GM04503 (cell line): ENCODE measurements around the gene MAT2A.
A peak's percentile ranks its signal among the peaks of the same experiment; 100 is the strongest.
"Not testable (repeated sequence)": the region's sequence is repeated elsewhere in the genome, so short reads cannot be mapped to it uniquely, and the experiment has no call there.

Source experiments
- DNase-seq: peaks from one replicate; pipeline ENCODE4 v3.0.0-alpha.2; 2012; ENCODE audit warnings: low read depth

Gene MAT2A

DNA sequence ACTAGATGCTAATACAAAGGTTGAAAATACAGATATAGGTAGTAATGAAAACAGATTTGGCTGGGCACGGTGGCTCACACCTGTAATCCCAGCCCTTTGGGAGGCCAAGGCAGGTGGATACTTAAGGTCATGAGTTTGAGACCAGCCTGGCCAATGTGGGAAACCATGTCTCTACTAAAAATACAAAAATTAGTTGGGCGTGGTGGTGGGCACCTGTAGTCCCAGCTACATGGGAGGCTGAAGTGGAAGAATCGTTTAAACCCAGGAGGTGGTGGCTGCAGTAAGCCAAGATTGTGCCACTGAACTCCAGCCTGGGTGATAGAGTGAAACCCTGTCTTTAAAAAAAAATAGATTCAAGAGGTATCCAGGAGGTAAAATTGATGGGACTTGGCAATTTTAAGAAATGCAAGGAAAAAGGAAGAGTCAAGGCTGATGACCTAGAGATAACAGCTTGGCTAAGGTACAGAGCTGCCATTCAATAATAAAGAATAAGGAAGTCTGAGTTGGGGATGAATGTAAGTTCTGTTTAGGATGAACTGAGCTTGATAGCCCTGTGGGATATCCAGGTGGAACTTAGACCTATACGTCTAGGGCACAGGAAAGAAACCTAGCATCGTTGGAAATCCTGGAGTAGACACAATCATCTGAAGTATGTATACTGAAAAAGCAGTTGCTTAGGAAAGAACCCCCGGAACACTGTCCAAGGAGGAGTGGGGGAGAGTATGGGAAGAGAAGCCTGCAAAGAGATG lies 9.1 kb downstream of the MAT2A start:
- no peak for DNase-seq

DNA sequence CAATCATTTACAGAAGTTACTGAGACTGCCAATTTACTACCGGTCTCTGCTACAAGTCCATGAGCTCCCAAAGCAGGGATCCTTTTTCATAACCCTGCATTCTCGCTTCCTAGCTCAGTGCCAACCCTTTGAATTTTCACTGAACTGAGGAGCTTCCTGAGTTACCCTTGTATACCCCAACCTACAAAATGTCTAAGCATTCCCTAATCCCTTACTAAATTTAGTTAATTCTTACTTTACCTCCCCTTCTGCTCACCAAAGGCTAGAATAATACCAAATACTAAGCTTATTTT lies 9.6 kb downstream of the MAT2A start:
- no peak for DNase-seq

GRCh38 chr2:85549095-85549494 lies 10.1 kb downstream of the MAT2A start:
- DNase-seq, result no peak

GRCh38 chr2:85549826-85550225 lies 10.9 kb downstream of the MAT2A start:
- DNase-seq, result peak; percentile 71

DNA sequence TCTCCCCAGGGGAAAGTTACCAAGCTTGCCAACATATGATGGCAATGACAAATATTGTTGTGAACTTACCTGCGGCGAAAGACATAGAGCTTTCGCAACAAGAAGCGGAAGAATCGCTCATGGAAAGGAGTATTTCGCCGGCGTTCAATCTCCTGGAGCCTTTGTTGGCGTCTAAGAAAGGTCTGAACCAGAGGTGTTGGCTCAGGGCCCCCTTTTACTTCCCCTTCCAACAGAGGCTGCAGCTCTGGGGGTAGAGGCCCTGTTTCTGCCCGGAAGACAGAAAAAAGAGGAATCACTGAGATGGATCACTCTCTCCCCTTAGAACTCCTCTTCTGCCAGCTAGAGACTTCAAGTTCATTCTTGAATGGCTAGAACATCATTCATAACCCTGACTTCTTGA lies 11.5 kb downstream of the MAT2A start:
- no peak for DNase-seq

DNA sequence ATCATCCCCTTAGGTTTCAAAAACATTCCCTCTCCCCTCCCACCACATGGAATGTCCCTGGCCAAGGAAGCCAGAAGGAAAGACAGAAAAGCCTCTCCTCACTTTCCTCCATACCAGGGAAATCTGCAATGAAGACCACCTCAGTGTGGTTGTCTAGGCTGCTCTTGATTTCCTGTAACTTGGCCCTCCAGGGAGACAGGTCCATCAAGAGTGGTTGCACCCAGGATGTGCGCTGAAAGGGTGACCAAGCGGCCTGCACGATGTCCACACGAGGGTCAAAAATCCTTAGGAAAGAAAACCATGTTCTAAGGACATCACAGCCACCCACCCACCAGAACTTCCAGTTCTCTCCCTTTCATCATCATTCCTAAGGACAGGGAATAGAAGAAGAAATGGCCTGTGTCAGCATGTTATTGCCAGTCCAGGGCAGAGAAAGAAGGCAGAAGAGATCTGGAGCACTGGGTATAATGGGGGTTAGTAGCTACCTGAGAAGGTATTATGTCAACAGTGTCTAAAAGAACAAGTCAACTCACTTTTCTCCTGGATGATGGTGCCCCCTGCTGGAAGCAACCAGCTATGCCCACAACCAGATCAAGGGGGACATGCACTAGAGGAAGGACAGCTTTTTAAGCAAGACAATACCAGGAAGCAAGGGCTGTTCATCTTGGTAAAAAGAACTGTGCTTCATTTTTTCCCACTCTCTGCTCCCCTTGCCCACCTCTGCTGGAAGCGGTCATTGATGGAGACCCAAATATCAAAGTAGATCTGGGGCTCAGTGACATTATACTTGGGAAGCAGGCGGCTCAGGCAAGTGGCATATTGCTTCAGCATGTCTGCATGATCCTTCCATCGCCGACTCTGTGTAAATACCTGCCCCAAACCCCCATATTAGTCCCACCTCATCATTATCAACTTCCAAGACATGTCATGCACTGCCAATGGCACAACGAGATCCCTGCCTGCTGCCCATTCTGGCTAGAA lies 13.0 kb downstream of the MAT2A start:
- no peak for DNase-seq

DNA sequence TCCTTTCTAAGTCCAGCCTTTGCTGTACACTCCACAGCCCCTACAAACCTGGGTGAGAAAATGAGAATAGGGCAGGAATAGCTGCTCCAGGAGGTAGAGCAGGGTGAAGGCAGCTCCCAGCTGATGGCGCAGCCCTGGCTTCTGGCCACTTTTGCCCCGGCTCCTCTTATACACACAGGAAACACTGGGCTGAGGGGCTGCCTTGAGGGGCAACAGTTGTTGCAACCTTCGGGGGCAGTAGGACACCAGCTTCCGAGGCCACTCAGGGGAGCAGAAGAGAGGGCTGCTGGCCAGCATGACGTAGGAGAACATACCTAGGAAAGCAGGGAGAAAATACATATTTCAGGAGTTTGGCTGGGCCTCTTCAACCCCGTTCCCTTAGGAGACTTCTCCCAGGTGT lies 14.2 kb downstream of the MAT2A start:
- no peak for DNase-seq

- DNase-seq, result no peak
These were observed 16.1 kb downstream of the MAT2A start for GRCh38 chr2:85554980-85555612.

GRCh38 chr2:85557130-85557529 lies 18.2 kb downstream of the MAT2A start:
- DNase-seq, result no peak

- no peak for DNase-seq
These were observed 19.2 kb downstream of the MAT2A start for GRCh38 chr2:85558160-85558559.

- DNase-seq, result not testable (repeated sequence)
These were observed 21.4 kb downstream of the MAT2A start for GRCh38 chr2:85560403-85560726.

DNA sequence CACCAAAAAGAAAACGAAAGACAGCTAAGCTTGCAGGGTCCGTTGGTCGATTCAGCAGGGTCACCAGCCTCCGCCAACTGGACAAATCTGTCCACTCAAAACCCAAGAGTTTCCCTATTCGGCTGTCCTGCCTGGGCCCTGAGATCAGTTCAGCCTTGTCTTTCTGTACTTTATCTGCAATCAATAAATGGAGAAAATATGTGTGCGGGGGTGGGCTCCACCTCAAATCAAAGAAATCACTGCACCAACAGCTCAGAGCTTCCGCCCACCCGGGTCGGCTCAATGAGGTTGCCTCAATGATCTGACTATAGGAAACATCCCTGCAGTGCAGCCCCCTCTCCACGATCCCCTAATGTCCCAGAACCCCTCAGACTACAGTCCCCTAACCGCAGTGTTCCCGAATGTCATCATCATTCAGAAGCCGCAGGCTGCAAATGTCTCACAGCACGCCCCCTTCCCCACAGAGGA lies 21.9 kb downstream of the MAT2A start:
- DNase-seq, result no peak

DNA sequence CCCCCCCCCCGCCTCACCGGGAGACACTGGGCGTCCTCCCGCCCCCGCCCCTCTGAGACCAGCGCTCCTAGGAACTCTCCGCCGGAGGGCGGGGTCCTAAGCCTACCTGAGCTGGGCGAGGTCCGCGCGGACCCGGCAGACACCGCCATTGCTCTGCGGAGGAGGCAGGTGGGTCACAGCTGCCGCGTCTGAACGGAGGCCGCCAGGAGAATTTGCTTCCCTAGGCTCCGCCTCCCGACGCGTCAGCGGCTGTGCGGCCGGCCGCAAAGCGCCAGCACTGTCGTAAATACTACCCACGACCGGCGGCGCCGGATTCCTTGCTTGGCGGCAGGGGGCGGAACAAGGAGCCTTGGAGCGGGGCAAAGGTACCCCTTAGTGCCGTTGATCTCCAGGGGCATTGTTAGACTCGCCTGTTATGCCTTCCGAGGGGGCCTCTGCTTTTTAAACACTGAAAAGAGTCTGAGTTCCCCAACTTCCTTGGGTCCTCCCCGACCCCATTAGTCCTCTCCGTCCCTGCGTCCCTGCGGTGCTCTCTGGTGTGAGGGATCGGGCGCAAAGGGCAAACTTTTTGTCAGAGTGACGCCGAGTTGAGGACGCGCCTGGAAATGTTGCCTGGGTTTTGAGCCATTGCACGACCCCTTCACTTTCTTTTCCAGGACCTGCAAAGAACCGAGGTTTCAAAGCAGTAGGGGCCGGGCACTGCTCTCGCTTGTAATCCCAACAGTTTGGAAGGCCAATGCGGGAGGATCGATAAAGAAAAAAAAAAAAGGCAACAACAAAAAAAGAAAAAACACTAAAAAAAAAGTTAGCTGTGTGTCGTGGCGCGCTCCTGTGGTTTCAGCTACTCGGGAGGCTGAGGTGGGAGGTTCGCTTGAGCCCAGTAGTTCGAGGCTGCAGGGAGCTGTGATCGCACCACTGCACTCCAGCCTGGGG lies 22.6 kb downstream of the MAT2A start, which contains the start of gene GGCX:
Gene GGCX (minus strand): TSS at position 214 of the 933 bp plus-strand sequence. CDS start 65 bp downstream, at position 149.
- no peak for DNase-seq

- no peak for DNase-seq
These were observed 25.2 kb downstream of the MAT2A start for GRCh38 chr2:85564144-85564563.

- no peak for DNase-seq
These were observed 27.3 kb downstream of the MAT2A start for GRCh38 chr2:85566265-85566664.

GRCh38 chr2:85575739-85576138 lies 36.8 kb downstream of the MAT2A start:
- no peak for DNase-seq

GRCh38 chr2:85577063-85577385 lies 38.1 kb downstream of the MAT2A start:
- no peak for DNase-seq

DNA sequence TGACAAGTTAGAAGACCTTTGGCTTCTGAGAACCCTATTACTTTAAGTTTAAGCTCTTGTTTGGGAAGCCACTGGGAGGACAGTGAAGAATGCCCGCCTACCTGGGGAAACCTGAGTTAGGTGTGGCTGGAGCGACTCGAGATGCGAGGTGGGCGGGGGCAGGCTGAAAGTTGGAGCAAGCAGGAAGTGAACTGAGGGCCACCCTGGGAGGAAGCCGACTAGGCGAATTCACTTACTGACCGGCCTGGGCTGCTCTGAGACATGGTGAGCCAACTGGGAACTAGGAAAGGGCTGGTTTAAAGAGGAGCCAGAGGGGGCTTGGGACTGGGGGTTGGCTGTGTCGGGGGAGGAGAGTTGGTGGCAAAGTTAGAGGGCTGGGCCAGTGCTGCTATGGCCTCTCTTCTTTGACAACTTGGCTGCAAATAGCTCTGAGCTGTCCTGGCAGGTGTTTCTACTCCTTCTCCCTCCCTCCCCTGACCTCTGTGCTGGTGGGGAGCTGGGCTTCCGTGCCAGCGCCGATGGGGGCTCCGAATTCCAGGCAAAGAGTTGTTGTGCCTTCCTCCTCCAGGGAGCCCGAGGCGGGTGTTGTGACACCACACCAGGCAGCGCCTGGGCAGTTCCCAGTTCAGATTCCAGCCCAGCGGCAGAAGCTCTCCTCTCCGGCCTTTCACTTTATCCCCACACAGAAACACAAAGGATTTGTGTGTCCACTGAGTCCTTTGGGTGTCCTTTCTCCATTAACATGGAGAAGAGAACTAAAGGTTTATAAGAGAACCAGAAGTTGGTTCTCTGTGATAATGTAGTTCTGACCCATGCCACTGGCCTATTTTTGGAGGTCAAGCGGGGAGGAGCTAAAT lies 38.6 kb downstream of the MAT2A start, which contains the start of gene VAMP8:
Gene VAMP8 (plus strand): TSS at position 201 of the 857 bp plus-strand sequence. CDS start 61 bp downstream, at position 262.
- no peak for DNase-seq

GRCh38 chr2:85578243-85579180 lies 39.5 kb downstream of the MAT2A start:
- no peak for DNase-seq
